Natural killer cell treated with Interleukin-12 subunit alpha and Interleukin-12 subunit beta and Interleukin-15 and Interleukin-18, amount 100 ng/mL, for 72 hours (primary cell): Measurements from ENCODE around the gene KRTAP10-6. TPM values are rescaled to one million over a fixed set of nuclear protein-coding genes. Genes with fewer than 3 reads are reported as not detected.

Experiments
- ATAC-seq, 2 donors: fragments of 150-1000 bp; cut with Tn5 transposase in 1 of 2; sonication (Bioruptor Pico), chemical (Tn5 transposase) in 1 of 2; 2 replicates each; pipeline ENCODE4 v1.10.0; 2021
- DNase-seq: peaks from one replicate; pipeline ENCODE4 v3.0.0; 2022; ENCODE audit warnings: low spot score
- H3K27ac Mint-ChIP-seq, 2 donors: 1 replicate in 1 of 2; 2 replicates in 1 of 2; pipeline ENCODE4 v1.8.0; 2022; ENCODE audit warnings: mixed read lengths in 2 of 2, mild to moderate bottlenecking in 1 of 2, moderate library complexity in 1 of 2
- H3K27me3 Mint-ChIP-seq, 2 donors: 1 replicate in 1 of 2; 2 replicates in 1 of 2; pipeline ENCODE4 v1.8.0; 2022; ENCODE audit warnings: mixed read lengths in 2 of 2
- H3K36me3 Mint-ChIP-seq: one replicate; pipeline ENCODE4 v1.8.0; 2022; ENCODE audit warnings: mixed read lengths
- H3K4me1 Mint-ChIP-seq, 2 donors: 1 replicate in 1 of 2; 2 replicates in 1 of 2; pipeline ENCODE4 v1.8.0; 2022; ENCODE audit warnings: low read depth in 2 of 2, mixed read lengths in 2 of 2, mild to moderate bottlenecking in 1 of 2
- H3K4me3 Mint-ChIP-seq: one replicate; pipeline ENCODE4 v1.8.0; 2022; ENCODE audit warnings: mixed read lengths
- H3K9me3 Mint-ChIP-seq: 2 replicates; pipeline ENCODE4 v1.8.0; 2022; ENCODE audit warnings: mixed read lengths
- total RNA-seq, 2 donors: library from RNA; stranded (reverse); gene quantifications; one replicate each; pipeline ENCODE4 v1.2.3, GENCODE V29; 2022

Gene KRTAP10-6
- total RNA-seq, 2 donors from 2014 or later, result not detected

DNA sequence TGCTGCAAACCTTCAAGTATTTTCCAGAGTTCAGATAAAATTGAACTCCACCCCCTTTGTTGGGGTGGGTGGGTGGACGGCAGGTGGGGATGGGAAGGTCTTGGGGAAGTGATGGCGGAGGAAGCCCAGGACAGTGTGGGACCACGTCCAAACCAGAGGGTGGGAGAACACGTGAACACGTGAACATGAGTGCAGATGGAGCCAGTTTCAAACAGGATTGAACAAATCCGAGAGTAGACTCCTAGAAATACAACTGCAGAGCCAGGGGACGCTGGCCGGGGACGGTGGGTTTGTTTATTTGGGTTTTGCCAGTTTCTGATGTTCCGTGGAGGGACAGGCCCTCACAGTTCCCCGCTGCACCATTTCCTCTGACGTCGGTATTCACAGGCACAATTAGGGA is 43.9 kb downstream of the KRTAP10-6 start:
- H3K9me3 Mint-ChIP-seq, result peaks cover 12% of the 10 kb centered on the region
- ATAC-seq (no peak), DNase-seq (no peak)
- H3K27me3 Mint-ChIP-seq, result peaks cover 0 to 7% of the 10 kb centered on the region in 2 donors
- H3K4me3 Mint-ChIP-seq, result no peak overlapping the region
- H3K4me1 Mint-ChIP-seq, result peaks cover 10 to 24% of the 10 kb centered on the region in 2 donors
- no peak overlapping the region for H3K27ac Mint-ChIP-seq
- peaks cover 21% of the 10 kb centered on the region for H3K36me3 Mint-ChIP-seq

DNA sequence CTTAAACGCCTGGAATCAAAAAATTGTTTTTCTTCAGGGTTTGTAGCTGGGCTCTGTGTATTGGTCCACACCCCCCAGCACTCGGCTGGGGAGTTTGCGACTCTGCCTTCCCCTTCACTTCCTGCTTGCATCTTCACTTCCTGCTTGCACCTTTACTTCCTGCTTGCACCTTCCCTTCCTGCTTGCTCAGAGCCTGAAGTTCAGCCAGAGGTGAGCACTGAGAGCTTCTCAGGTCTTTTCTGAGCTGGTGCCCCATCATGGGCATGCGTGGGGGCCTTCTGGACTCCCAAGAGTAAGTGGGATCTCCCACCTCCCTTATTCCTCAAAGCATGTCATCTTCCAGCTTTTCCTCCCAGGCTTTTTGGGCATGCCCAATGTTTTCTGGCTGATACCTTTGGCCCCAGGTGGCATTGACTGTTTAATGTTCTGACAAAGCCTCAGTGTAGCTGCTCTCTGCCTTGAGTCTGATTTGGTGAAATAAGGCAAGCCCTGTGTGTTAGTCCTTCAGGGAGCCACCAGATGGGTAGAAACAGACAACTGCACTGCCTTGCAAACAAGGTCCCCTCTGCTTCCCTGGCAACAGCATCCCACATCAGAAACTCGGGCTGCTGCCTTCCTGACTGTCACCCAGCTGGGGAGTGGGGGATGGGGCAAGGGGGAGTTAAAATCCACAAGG is 44.5 kb downstream of the KRTAP10-6 start:
- DNase-seq (no peak), ATAC-seq (peak in 1 of 2 donors; percentile 64)
- peak overlapping the region; percentile 64 for H3K4me3 Mint-ChIP-seq
- peaks cover 0 to 7% of the 10 kb centered on the region in 2 donors for H3K27me3 Mint-ChIP-seq
- H3K27ac Mint-ChIP-seq, result peak overlapping the region; percentile 70 to 87
- peaks cover 21% of the 10 kb centered on the region for H3K36me3 Mint-ChIP-seq
- peaks cover 10 to 24% of the 10 kb centered on the region in 2 donors for H3K4me1 Mint-ChIP-seq
- H3K9me3 Mint-ChIP-seq, result peaks cover 12% of the 10 kb centered on the region

DNA sequence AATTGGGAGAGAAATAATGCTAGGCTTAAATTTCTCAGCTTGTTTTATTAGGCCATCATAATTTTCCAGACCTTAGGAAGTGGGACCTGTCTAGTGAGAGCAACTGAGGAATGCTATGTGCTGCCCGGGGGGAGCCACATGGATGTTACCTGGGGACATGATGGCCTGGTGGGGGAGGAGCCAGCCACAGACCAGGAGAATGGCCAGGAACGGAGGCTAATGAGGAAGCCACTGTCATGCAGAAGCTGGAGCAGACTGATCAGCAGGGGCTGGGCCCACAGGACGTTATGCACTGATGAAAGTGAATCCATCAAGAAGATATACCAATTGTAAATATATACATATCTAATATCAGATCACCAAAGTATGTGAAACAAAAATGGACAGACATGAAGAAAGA is 47.7 kb downstream of the KRTAP10-6 start:
- no peak overlapping the region for H3K4me3 Mint-ChIP-seq
- DNase-seq (no peak), ATAC-seq (no peak)
- H3K27me3 Mint-ChIP-seq, result peaks cover 0 to 13% of the 10 kb centered on the region in 2 donors
- peaks cover 21% of the 10 kb centered on the region for H3K36me3 Mint-ChIP-seq
- peaks cover 10 to 20% of the 10 kb centered on the region in 2 donors for H3K4me1 Mint-ChIP-seq
- peaks cover 12% of the 10 kb centered on the region for H3K9me3 Mint-ChIP-seq
- no peak overlapping the region for H3K27ac Mint-ChIP-seq

DNA sequence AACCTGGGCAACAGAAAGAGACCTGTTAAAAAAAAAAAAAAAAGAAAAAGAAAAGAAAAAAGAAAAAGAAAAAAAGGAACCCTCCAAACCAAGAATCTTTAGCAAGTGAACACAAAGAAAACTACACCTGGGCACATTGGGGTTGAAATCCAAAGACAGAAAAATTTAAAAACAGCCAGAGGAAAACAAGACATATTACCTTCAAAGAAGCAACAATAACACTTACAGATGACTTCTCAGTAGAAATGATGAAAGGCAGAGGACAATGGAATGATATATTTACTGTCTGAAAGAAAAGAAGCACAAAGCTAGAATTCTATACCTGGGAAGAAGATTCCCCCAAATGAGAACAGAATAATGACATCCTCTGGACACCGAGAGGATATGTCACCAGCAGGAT is 49.6 kb downstream of the KRTAP10-6 start:
- ATAC-seq (no peak), DNase-seq (no peak)
- Mint-ChIP-seq H3K4me3 (no peak overlapping the region), H3K27me3 (peaks cover 5 to 6% of the 10 kb centered on the region in 2 donors), H3K4me1 (peaks cover 8 to 10% of the 10 kb centered on the region in 2 donors), H3K36me3 (peaks cover 18% of the 10 kb centered on the region), H3K27ac (no peak overlapping the region), H3K9me3 (peaks cover 12% of the 10 kb centered on the region)

Other genes starting within 250 kb of the KRTAP10-6 start
- gene TRPM2, start 238.9 kb downstream of the KRTAP10-6 start, total RNA-seq, result 10 to 100 TPM; 14.7 to 15.8 TPM
- gene LRRC3, start 137.0 kb downstream of the KRTAP10-6 start, total RNA-seq, result under 1 TPM; 0.45 to 0.88 TPM
- not detected for gene KRTAP10-1, start 52.3 kb downstream of the KRTAP10-6 start, total RNA-seq
- gene KRTAP10-2, start 41.0 kb downstream of the KRTAP10-6 start, total RNA-seq, result not detected
- not detected for gene KRTAP10-3, start 33.7 kb downstream of the KRTAP10-6 start, total RNA-seq
- gene KRTAP10-4, start 18.8 kb downstream of the KRTAP10-6 start, total RNA-seq, result not detected
- not detected for gene KRTAP10-5, start 11.9 kb downstream of the KRTAP10-6 start, total RNA-seq
- gene KRTAP10-7, start 8.1 kb upstream of the KRTAP10-6 start, total RNA-seq, result not detected
- not detected for gene KRTAP10-8, start 19.6 kb upstream of the KRTAP10-6 start, total RNA-seq
- gene KRTAP10-9, start 34.6 kb upstream of the KRTAP10-6 start, total RNA-seq, result not detected
- gene KRTAP10-10, start 44.9 kb upstream of the KRTAP10-6 start, total RNA-seq, result not detected
- gene KRTAP10-11, start 53.9 kb upstream of the KRTAP10-6 start, total RNA-seq, result not detected
- gene KRTAP12-4, start 62.2 kb upstream of the KRTAP10-6 start, total RNA-seq, result not detected
- not detected for gene KRTAP12-3, start 65.4 kb upstream of the KRTAP10-6 start, total RNA-seq
- not detected for gene KRTAP12-2, start 74.4 kb upstream of the KRTAP10-6 start, total RNA-seq
- not detected for gene KRTAP12-1, start 89.7 kb upstream of the KRTAP10-6 start, total RNA-seq
- not detected for gene KRTAP10-12, start 104.7 kb upstream of the KRTAP10-6 start, total RNA-seq
- gene TSPEAR, start 119.1 kb upstream of the KRTAP10-6 start, total RNA-seq, result not detected
- 100 to 1,000 TPM in 1 of 2 donors, 10 to 100 TPM in 1; 89.7 to 164 TPM for gene UBE2G2, start 209.3 kb upstream of the KRTAP10-6 start, total RNA-seq
- gene SUMO3, start 225.6 kb upstream of the KRTAP10-6 start, total RNA-seq, result 10 to 100 TPM; 50.1 to 53.9 TPM